ENCODE data around the gene AK1. TPM values are rescaled to one million over a fixed set of nuclear protein-coding genes. Genes with fewer than 3 reads are reported as not detected.

AK1 gene
- total and polyA plus RNA-seq, 10 of the 15 experiments (the other 5 are each of a cell fraction or from before 2014, with no cell fraction given): 0.23 to 3.1 (median 1.8) TPM

DNA sequence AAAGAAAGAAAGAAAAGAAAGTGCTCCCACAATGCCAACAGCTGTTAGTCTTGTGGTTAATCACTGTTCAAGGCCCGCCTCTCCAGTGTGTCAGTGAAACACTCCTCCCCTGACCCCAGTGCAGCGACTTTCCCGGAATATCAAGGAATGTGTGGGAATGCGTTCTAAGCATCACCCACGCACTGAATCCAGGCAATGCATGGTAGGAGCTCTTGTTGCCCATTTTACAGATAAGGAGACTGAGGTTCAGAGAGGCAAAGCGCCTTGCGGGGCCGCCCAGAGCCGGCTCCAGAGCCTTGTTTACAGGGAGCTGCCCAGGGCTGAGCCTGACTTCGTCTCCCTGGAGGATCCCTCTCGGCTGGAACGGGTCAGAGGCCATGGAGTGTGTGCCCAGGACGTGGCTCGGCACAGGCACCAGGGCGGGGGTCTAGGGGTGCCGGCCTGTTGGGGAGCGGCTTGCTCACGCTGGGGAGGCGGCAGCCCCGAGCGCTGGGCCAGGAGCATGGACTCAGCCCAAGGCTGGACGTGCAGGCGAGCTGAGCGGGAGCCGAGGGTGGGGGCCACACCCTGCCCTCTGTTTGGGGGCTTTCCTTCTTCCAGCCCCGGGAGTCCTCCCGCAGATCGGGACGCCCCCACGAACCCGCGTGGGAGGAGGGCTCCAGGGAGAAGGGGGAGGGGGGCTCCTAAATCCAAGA lies 21.1 kb upstream of the AK1 start:
- Histone ChIP-seq H3K4me3 (peak overlapping the region; percentile 91), H2AFZ (ENCODE audit: control insufficient read depth, low read depth, low read length) (peak overlapping the region; percentile 54), H3K4me2 (ENCODE audit: control insufficient read depth, insufficient read depth) (peak overlapping the region; percentile 92), H3K36me3 (ENCODE audit: control insufficient read depth in 2 of 2, insufficient read depth in 2 of 2, low read length in 1 of 2) (peaks cover 7% of the 10 kb centered on the region in 2 experiments; a peak in 3 of 4 replicates), H4K20me1 (ENCODE audit: control insufficient read depth, insufficient read depth) (no peaks in the 10 kb centered on the region), H3K9me3 (replicated peaks; ENCODE audit: control insufficient read depth, insufficient read depth, low read length) (peaks cover 9% of the 10 kb centered on the region; the same call in 2 of the 3 replicates), H3K79me2 (ENCODE audit: control insufficient read depth, insufficient read depth, low read length) (peaks cover 5% of the 10 kb centered on the region), H3K27ac (ENCODE audit: control insufficient read depth, insufficient read depth) (peak overlapping the region; percentile 65; the same call in 1 of the 2 replicates), H3K9ac (ENCODE audit: control insufficient read depth, insufficient read depth, low read length) (peak overlapping the region; percentile 88), H3K27me3 (replicated peaks in 1 of 2; ENCODE audit: control insufficient read depth in 2 of 2, insufficient read depth in 2 of 2, low read length in 1 of 2) (no peaks in the 10 kb centered on the region), H3K4me1 (ENCODE audit: control insufficient read depth, insufficient read depth, low read length) (peaks cover 42% of the 10 kb centered on the region)
- ChIA-PET CTCF (interaction anchor here (0.9 to 4.5 kb wide), 3 partner anchors 16 to 31 kb away, joined by 3 to 24 read pairs (median 4); no protein-coding TSS in a partner anchor), RAD21 (ENCODE audit: unreplicated experiment) (interaction anchor here (1.3 to 10.1 kb wide), 3 partner anchors 8 to 18 kb away, joined by 3 to 92 read pairs (median 3); partner anchors contain the start of gene ST6GALNAC4), SMC1A (ENCODE audit: uncharacterized antibody, unreplicated experiment) (interaction anchor here (0.9 to 4.8 kb wide), 5 partner anchors 9 to 308 kb away, joined by 3 to 36 read pairs (median 4); partner anchors contain the start of gene ST6GALNAC4), POLR2A (interaction anchor here (0.9 to 11.0 kb wide), 4 partner anchors 9 to 230 kb away, joined by 3 to 166 read pairs (median 3); partner anchors contain the start of gene ST6GALNAC4)
- FAIRE-seq (no peak), DNase-seq (ENCODE audit: low read depth, low spot score) (no peak), ATAC-seq (peak; percentile 39)
- intact Hi-C loops (cut with micrococcal nuclease; ENCODE audit: unreplicated experiment) (no loop called here), in situ Hi-C loops (cut with MboI) (no loop called here)
- BruUV-seq (replicated peaks): no TSS peak
- WGBS (ENCODE audit: insufficient coverage, insufficient replicate concordance, low lambda C conversion rate, missing lambda C conversion rate): 14% methylated on average over 25 of the region's 32 CpGs
- TF ChIP-seq IKZF2 (IDR thresholded peaks at IDR 0.05) (peak in 1 of 2 experiments; percentile 44; a peak in 2 of 4 replicates), IRF4 (IDR thresholded peaks at IDR 0.05; ENCODE audit: low read depth, low read length) (no peak), POLR2AphosphoS2 (IDR thresholded peaks at IDR 0.05; ENCODE audit: low read depth, low read length) (no peak), EZH2 (IDR thresholded peaks at IDR 0.05; ENCODE audit: borderline replicate concordance, control insufficient read depth, low read depth, low read length) (no peak), NBN (IDR thresholded peaks at IDR 0.05) (no peak), YY1 (IDR thresholded peaks at IDR 0.05; ENCODE audit: low read depth, low read length) (no peak), CHD1 (IDR thresholded peaks at IDR 0.05; ENCODE audit: low read depth, low read length) (no peak), RUNX3 (IDR thresholded peaks at IDR 0.05; ENCODE audit: low read length) (peak; percentile 56), ZNF622 (IDR thresholded peaks at IDR 0.05) (no peak), CBX5 (IDR thresholded peaks at IDR 0.05; ENCODE audit: low read depth) (no peak), POLR2A (IDR thresholded peaks at IDR 0.05; ENCODE audit: low read depth, low read length) (peak; percentile 45; the same call in 1 of the 2 replicates), EED (IDR thresholded peaks at IDR 0.05; ENCODE audit: low read depth) (peak; percentile 53), SIN3A (IDR thresholded peaks at IDR 0.05; ENCODE audit: low read depth, low read length) (no peak)
- TF ChIP-seq, protein P1, sequence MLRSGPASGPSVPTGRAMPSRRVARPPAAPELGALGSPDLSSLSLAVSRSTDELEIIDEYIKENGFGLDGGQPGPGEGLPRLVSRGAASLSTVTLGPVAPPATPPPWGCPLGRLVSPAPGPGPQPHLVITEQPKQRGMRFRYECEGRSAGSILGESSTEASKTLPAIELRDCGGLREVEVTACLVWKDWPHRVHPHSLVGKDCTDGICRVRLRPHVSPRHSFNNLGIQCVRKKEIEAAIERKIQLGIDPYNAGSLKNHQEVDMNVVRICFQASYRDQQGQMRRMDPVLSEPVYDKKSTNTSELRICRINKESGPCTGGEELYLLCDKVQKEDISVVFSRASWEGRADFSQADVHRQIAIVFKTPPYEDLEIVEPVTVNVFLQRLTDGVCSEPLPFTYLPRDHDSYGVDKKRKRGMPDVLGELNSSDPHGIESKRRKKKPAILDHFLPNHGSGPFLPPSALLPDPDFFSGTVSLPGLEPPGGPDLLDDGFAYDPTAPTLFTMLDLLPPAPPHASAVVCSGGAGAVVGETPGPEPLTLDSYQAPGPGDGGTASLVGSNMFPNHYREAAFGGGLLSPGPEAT (IDR thresholded peaks at IDR 0.05; ENCODE audit: low read depth): peak; percentile 63; the same call in 1 of the 2 replicates
- TF ChIP-seq, protein P2, sequence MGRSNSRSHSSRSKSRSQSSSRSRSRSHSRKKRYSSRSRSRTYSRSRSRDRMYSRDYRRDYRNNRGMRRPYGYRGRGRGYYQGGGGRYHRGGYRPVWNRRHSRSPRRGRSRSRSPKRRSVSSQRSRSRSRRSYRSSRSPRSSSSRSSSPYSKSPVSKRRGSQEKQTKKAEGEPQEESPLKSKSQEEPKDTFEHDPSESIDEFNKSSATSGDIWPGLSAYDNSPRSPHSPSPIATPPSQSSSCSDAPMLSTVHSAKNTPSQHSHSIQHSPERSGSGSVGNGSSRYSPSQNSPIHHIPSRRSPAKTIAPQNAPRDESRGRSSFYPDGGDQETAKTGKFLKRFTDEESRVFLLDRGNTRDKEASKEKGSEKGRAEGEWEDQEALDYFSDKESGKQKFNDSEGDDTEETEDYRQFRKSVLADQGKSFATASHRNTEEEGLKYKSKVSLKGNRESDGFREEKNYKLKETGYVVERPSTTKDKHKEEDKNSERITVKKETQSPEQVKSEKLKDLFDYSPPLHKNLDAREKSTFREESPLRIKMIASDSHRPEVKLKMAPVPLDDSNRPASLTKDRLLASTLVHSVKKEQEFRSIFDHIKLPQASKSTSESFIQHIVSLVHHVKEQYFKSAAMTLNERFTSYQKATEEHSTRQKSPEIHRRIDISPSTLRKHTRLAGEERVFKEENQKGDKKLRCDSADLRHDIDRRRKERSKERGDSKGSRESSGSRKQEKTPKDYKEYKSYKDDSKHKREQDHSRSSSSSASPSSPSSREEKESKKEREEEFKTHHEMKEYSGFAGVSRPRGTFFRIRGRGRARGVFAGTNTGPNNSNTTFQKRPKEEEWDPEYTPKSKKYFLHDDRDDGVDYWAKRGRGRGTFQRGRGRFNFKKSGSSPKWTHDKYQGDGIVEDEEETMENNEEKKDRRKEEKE (IDR thresholded peaks at IDR 0.05): no peak
- TF ChIP-seq, protein P3, sequence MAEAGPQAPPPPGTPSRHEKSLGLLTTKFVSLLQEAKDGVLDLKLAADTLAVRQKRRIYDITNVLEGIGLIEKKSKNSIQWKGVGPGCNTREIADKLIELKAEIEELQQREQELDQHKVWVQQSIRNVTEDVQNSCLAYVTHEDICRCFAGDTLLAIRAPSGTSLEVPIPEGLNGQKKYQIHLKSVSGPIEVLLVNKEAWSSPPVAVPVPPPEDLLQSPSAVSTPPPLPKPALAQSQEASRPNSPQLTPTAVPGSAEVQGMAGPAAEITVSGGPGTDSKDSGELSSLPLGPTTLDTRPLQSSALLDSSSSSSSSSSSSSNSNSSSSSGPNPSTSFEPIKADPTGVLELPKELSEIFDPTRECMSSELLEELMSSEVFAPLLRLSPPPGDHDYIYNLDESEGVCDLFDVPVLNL (IDR thresholded peaks at IDR 0.05; ENCODE audit: low read depth, low read length): no peak
- TF ChIP-seq, protein P4, sequence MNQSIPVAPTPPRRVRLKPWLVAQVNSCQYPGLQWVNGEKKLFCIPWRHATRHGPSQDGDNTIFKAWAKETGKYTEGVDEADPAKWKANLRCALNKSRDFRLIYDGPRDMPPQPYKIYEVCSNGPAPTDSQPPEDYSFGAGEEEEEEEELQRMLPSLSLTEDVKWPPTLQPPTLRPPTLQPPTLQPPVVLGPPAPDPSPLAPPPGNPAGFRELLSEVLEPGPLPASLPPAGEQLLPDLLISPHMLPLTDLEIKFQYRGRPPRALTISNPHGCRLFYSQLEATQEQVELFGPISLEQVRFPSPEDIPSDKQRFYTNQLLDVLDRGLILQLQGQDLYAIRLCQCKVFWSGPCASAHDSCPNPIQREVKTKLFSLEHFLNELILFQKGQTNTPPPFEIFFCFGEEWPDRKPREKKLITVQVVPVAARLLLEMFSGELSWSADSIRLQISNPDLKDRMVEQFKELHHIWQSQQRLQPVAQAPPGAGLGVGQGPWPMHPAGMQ (IDR thresholded peaks at IDR 0.05; ENCODE audit: borderline replicate concordance): no peak

Measured in GM12878 (cell line).